Midbrain (tissue), 1 donor: ENCODE measurements around the gene GRIA4.
A peak's percentile ranks its signal among the peaks of the same experiment; 100 is the strongest.

ENCODE experiments used
- DNase-seq: peaks from one replicate; lab custom pipeline; 2025; lab: John Stamatoyannopoulos, UW

Gene GRIA4

DNA sequence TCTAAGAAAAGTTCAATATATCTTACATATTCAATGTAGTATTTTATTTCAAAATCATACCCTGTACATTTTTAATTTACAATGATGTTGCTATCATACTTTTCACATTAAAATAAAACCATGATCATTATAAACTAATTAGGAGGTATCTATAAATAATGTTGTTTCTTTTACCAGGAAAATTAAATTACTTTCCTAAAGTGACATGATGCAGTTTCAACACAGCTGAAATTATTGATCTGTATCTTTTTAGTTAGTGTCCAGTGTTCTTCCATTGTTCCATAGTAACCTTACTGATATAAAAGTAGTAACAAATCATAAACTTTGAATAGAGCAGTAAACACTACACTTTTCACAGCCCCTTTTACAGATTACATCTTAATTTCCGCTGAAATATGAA lies 29.7 kb downstream of the GRIA4 start:
- no peak for DNase-seq

DNA sequence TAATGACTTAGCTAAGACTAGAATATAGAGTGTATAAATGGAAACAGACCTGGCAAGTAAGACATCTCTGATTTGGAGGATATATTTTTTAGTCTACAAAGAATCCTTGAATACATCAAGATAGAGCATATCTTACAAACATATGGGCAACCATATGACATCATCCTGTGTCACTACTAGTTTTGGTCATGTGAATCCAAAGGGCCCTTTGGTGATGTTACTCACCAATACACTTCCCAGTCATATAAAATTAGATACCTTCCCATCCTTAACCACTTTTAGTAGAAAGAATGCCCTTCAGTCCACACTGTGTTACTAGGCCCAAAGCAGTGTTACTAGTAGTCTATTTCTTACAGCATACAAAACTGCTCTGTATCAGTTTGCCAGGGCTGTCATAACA lies 31.6 kb downstream of the GRIA4 start:
- no peak for DNase-seq

DNA sequence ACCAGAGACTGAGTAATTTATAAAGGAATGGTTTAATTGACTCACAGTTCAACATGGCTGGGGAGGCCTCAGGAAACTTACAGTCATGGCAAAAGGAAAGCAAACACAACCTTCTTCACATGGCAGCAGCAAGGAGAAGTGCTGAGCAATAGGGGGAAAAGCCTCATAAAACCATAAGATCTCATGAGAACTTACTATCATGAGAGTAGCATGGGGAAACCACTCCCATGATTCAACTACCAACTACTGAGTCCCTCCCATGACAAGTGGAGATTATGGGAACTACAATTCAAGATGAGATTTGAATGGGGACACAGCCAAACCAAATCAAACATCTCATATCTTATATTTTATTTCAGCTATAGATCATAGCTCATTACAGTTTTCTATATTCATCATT lies 33.0 kb downstream of the GRIA4 start:
- DNase-seq: no peak

DNA sequence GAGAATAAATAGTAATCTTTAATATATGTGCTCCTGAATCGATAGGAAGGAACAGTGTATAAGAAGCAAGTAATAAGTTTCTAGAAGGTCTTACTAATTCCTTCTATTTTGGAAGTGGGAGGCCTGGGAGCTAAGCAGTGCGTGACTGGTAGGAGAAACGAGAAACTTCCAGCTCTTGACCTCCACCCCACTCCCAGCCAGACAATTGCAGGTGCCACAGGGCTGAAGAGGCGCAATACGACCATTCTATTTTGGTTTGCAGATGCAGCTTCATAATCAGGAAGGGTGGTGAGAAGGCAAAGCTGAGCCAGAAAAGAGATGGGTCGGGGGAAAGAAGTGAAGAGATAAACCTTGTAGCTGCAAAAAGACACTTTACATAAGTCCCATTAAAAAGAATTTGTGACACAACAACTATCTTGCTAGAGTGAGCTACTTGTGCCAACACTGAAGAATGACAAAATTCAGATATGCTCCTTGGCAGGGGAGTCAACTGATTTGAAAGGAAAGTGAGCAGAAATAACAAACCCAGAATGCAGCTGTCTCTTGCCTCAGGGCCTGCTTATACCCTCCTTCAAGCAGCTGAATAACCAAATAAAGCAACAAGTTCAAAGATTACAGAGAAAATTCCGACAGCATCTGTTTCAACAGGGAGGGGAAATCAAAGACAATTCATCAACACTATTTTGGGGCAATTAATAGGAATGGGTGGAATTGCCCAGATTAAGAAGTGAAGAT lies 35.1 kb downstream of the GRIA4 start:
- no peak for DNase-seq

DNA sequence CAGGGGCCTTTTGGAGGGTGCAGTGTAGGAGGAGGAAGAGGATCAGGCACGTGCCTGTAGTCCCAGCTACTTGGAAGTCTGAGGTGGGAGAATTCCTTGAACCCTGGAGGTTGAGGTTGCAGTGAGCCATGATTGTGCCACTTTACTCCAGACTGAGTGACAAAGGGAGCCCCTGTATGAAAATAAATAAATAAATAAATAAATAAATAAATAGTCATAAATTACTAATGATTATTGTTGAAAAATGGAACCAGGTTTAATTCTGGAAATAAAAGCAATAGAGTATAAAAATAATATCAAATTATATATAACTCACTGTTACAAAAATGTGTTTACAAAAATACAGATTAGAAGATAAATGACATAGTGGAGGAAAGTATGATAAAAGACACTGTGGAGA lies 37.9 kb downstream of the GRIA4 start:
- no peak for DNase-seq

DNA sequence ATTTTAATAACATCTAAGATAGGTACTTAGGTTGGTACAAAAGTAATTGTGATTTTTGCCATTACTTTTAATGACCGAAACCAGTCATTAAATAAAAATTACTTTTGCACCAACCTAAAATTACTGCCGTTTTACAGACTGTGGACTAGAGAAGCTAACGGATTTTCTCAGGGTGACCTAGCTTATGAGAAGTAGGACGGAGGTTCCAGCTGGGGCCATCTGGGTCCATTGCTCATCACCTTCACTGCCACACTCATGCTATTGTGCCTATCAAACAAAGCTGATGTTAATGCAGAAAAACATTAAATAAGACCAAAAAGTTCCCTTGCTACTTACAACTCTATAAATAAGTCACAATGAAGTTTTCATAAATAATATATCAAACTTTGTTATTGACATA lies 38.9 kb downstream of the GRIA4 start:
- DNase-seq: no peak

DNA sequence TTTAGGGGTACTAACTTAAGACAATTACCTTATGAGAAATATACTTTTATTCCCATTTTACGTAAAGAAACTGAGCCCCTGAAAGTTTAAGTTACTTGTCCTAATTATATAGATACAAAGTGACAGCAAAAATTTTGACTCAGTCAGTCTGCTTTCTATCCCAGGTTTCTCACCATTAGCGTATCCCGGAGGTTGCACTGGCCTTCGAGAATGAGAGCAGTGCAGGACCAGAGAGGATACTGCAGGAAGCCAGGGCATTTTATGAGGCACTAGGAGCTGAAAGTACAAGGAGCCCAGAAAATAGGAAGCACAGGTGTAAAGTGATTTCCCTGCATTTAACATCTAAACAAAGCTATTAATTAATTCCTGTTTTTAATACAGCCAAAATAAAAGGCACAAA lies 55.4 kb downstream of the GRIA4 start:
- DNase-seq: no peak

DNA sequence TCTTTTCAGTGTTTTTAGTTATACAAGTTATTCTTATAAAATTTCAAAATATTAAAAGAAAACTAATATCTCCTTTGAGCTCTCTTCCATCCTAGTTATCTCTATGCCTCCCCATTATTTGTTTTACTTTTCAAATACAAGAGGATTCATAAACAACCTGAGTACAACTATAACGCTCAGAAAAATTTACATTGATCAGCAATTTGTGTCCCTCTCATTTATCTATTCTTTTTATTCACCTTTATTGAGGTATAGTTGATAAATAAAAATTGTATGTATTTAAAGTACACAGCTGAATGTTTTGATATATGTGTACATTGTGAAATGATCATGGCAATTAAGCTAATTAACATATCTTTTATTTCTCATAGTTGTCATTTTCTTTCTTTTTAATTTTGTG lies 57.6 kb downstream of the GRIA4 start:
- no peak for DNase-seq

DNA sequence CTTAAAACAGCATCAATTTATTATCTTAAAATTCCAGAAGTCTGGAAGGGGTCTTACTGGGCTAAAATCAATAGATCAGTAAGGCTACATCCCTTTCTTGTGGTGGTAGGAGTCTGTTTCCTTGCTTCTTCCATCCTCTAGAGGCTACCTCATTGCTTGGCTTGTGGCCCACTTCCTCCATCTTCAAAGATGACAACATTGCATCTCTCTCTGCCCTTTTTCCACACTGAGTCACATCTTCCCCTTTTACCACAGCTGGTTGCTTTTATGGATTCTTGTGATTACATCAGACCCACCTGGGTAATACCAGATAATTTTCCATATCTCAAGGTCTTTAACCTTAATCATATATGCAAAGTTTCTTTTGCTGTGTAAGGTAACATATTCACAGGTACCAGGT lies 60.9 kb downstream of the GRIA4 start:
- DNase-seq: no peak

DNA sequence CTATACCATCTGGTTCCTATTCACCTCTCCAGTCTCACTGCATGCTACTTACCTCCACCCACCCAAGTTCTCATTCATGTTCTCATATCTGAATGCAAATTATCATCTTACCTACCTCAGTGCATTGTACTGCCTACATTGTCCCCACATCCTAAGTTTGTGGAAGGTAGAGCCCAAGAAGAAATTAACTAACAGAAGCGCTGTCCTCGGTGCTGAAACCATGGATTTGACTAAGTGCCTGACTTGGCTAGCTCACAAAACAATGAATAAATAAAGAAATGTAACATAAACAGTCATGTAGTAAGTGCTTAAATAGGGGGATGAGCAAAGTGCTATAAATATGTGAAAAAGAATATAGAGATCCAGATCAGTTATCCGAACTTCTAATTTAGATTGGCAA lies 63.2 kb downstream of the GRIA4 start:
- DNase-seq: peak; percentile 8

DNA sequence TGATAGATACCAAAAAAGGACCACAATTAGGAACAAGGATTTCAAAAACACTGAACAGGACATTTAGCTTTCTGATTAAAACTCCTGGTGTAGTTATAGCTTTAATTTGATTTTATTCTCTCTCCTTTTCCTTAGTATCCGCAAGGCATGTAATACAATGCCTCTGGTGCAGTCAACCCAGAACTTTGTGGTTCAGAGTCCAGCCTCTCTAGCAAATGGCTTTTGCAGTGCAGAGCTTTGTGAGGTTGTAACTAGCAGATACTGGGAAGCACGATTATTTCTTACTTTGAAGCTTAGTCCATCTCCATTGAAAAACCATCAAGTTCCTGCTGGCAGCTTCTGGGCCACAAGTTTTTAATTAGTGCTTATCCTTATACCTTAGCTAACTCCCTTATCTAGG lies 79.8 kb downstream of the GRIA4 start:
- DNase-seq: no peak

DNA sequence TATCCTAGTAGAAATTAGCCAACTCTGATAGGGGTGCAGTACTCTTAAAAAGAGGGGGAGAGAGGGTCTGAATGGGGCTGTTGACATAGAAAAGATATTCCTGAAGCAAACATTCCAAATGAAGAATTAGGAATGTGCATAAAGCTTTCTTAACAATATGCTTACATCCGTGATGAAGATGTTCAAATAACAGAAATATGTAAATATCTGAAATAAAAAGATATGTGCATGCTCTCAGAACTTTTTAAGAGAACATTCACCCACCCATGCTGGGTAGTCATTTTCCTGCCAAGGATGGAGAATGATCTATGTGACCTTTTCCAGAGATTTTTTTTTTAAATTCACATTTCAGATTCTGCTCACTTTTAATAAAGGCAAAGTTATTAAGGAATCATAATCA lies 80.6 kb downstream of the GRIA4 start:
- no peak for DNase-seq

DNA sequence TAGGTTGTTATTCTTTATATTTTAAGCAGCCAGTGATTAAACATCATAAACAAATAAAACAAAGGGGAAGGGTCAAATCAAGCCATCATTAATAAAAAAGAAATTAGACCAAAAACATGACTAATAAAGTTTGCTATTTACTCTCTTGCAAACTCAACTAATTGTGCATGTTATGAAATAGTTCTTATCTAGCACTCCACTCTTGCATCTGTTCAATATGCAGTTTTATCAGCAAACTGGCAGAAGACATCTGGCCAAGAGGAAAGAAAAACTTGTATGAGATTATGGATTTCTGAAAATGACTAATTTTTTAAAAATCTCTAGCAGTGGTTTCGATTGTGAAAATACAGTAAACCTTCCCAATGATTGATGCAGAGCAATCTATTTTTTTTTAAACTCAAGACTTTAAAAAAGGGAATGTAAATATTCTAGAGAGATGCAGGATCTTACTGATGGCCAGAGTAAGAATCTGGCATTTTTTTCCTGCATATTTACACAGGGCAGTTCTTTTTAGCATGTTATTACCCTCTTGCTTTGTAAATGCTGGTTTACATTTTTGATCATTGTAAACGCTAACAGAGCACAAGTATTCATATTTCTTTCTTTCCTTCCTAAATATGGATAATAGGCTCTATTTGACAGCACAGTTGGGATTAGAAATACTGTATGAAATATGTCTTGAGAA lies 83.3 kb downstream of the GRIA4 start:
- DNase-seq: no peak

DNA sequence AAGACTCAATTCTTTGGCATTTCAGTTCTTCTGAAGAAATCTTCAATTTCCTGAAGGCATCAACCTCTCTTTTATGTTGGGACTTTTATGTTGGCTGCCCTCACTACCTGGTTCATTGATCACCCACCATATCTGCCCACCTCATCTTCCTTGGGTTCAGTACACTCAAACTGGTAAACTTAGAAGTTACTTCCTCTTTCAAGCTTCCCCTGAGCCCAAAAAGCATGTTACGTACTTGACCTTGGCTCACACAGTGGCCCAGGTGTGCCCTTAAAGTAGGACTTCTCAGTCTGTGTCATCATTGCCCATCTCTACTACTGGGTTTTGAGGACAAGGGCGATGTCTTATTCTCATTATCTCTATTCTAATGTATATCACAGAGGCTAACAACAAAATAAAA lies 86.1 kb downstream of the GRIA4 start:
- DNase-seq: no peak

DNA sequence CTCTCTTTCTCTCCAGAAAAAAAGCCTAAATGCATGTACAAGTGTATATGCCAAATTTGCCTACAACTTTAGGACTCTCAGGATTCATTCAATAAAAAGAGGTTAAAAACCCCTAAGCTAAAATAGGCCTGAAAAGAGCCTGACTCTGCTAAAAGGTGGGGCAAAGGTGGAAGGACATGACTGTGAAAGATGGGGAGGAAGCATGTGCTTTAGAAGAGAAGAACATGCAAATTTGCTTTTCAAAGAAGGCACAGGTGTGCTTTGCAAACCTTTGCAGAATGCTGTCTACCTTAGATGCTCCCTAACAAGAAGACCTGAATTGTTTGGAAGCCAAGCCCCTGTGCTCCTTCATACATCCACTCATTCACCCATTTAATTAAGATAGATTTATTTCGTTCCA lies 87.4 kb downstream of the GRIA4 start:
- no peak for DNase-seq

DNA sequence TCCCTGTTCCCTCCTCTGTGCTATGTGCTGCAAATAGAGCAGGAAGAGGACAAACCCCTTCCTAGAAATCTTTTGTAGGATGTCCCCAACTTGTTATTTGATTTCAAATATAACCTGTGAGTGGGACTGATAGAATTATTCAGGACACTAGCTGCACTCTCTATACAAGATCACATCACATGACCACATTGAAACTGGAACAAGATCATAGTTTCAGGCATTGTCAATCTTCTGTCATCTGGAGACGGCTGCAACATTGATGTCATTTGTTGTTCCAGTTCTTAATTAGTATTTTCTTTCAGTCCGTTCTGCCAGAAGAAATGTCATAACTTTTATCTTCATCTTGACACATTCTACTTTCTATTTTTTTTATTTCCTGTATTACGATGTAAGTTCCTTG lies 89.3 kb downstream of the GRIA4 start:
- no peak for DNase-seq

DNA sequence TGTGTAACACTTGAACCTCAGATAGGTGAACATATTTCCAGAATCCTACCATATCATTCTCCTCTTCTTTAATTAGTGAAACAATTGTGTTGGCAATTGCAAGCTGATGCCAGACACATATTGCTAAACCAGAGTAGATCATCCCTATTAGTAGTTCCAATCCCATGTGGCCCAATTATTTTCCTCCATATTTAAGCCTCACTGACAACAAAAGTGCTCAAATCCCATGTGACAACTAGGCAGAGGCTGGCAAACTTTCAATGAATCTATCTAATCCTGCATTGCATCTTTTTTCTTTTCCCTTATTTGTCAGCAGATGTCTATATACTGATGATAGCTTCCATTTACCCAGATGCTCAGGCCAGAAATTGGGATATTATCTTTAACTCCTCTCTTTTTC lies 90.4 kb downstream of the GRIA4 start:
- no peak for DNase-seq

DNA sequence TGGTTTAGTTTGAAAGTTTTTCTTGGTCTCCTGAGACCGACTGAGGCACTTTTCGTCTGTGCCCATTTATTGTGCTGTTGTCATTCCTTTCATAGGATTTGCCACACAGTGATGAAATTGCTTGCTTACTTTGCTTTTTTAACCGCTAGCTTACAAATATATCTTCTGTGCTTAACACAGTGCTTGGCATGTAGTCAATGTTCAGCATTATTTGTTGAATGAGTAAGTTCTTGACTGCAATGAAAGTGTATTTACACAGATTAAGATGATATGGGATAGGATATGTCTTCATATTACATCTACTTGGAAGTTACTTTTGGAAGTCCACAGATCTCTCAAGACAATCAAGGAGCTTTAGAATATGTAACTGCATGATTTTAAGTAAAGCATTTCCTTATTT lies 91.2 kb downstream of the GRIA4 start:
- DNase-seq: no peak

DNA sequence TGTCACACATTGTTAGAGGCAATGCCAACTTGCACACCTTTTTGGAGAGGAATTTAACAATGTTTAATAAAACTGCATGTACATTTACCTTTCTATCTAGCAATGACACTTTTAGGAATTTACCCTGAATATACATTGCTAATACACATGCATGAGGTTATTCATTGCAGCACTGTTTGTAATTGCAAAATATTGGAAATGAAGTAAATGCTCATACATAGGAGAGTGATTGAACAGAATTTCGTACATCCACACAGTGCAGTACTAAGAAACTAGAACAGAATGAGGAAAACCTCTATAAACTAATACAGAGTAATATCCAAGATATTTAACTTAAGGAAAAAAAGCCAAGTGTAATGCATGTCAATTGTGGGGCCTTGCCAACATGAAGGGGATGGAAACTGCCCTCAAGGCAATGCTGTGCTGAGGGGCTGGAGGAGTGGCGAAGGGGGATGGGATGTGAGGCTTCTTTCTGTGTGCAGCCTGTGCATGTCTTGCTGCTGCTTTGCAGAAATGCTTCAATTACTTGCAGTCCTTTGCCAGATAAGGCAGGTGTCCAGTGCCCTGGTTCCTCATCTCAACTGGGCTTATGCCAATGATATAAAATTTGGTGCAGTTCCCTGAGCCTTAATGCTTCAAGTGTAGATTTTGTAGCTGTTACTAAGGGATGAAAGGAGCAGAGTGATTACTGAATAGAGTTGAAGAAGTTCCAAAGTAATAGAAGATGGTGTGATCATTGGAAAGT lies 96.1 kb downstream of the GRIA4 start:
- DNase-seq: no peak

DNA sequence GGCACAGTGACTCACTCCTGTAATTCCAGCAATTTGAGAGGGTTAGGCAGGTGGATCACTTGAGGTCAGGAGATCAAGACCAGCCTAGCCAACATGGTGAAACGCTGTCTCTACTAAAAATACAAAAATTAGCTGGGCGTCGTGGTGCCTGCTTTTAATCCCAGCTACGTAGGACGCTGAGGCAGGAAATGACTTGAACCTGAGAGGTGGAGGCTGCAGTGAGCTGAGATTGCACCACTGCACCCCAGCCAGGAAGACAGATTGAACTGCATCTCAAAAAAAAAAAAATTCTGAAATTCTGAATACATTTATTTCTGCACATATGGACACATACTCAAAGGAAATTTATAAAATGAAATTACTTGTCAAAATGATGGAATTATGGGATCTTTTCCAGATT lies 103.2 kb downstream of the GRIA4 start:
- no peak for DNase-seq

DNA sequence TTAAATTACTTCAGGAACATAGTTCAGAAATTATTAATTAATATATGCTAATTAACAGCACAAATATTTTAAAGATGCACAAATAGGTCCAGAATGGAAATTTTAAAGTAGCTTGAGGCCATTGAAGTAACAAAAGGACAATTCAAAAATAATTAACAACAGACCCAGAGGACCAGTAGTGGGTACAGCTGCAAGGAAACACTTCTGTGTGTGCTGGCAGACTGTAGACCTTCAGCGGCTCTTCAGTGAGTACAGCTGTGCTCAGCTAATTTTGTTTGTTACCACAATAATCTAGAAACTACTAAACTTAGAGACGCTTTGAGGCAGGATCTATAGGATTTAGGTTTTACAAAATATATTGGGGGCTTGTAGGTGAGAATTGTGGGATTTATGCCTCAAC lies 103.8 kb downstream of the GRIA4 start:
- DNase-seq: no peak

DNA sequence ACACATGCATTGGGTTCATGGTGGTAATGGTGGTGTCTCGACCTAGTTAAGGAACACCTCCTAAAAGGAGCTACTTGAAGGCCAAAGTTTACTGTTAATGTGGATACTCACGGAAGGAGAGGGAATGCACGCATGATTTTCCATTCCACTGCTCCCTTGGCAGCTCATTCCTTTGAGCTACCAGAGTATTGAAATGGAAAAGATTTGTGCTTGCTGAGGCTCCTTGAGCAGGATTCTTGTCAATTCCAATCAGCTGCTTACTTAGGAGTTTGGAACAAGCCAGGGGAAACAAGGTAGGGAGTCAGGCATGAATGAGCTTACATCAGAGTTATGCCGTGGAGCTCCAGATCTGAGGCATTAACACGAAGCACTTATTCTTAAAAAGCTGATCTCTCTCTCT lies 108.8 kb downstream of the GRIA4 start:
- DNase-seq: no peak

DNA sequence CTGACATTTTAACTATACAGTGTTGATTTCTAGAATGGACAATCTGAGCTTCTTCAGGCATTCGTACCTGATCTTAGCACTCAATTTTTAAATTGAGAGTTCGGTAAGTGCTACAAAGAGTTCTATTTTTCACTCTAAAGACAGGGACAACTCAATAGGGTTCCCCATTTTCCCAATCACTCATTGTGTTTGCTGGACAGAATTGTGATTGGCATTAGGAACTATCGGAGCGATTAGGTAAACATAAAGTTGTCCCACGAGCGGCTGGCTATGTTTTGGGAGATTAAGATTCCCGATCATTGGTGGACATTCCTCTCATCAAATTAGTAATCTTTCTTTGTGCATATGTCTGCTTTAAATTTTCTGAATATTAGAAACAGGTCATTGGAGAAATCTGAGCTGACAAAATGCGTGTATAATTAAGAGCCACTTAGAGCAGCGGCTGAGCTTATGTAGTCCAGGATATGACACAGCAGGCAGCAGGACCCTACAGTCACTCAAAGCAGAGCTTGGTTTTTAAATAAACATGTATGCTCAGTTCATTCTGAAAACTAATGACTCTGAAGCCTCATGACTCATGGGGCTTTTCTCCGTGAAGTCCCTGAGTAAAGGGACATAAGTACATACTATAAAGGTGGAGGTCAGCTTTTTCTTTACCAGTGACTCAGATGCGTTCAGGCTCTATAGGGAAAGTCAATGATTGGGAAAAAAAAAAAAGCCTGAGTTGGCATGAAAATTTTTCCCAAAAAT lies 109.4 kb downstream of the GRIA4 start:
- no peak for DNase-seq
